ENCODE measurements around the gene NPC1.
"Not testable (repeated sequence)": the region's sequence is repeated elsewhere in the genome, so short reads cannot be mapped to it uniquely, and the experiment has no call there.

NPC1 gene

GRCh38 chr18:23618862-23619387, 32.6 kb upstream of the NPC1 start:
- TF ChIP-seq, protein P1, sequence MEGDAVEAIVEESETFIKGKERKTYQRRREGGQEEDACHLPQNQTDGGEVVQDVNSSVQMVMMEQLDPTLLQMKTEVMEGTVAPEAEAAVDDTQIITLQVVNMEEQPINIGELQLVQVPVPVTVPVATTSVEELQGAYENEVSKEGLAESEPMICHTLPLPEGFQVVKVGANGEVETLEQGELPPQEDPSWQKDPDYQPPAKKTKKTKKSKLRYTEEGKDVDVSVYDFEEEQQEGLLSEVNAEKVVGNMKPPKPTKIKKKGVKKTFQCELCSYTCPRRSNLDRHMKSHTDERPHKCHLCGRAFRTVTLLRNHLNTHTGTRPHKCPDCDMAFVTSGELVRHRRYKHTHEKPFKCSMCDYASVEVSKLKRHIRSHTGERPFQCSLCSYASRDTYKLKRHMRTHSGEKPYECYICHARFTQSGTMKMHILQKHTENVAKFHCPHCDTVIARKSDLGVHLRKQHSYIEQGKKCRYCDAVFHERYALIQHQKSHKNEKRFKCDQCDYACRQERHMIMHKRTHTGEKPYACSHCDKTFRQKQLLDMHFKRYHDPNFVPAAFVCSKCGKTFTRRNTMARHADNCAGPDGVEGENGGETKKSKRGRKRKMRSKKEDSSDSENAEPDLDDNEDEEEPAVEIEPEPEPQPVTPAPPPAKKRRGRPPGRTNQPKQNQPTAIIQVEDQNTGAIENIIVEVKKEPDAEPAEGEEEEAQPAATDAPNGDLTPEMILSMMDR (conservative IDR thresholded peaks at IDR 0.05; ENCODE audit: low read length): no peak
- H3K4me3 ChIP-seq (ENCODE audit: low read length): peak overlapping the region; percentile 56
- DNase-seq (ENCODE audit: low read depth): no peak

GRCh38 chr18:23617412-23618014, 31.2 kb upstream of the NPC1 start:
- no peak for DNase-seq (ENCODE audit: low read depth)
- TF ChIP-seq, protein P1 (conservative IDR thresholded peaks at IDR 0.05; ENCODE audit: low read length): no peak
- no peak overlapping the region for H3K4me3 ChIP-seq (ENCODE audit: low read length)

GRCh38 chr18:23616258-23616657, 30.0 kb upstream of the NPC1 start:
- TF ChIP-seq, protein P1 (conservative IDR thresholded peaks at IDR 0.05; ENCODE audit: low read length): no peak
- no peak overlapping the region for H3K4me3 ChIP-seq (ENCODE audit: low read length)
- no peak for DNase-seq (ENCODE audit: low read depth)

DNA sequence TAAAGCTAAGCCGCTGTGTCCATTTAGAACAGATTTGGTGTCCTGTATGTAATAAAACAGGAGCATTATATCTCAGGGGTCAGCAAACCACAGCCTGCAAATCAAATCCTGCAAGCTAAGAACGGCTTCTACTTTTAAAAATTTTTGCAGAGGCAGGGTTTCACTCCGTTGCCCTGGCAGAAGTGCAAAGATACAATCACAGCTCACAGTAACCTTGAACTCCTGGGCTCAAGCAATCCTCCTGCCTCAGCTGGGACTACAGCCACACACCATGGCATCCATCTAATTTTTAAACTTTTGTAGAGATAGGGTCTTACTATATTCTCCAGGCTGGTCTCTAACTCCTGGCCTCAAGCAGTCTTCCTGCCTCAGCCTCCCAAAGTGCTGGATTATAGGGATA, 28.6 kb upstream of the NPC1 start:
- DNase-seq (ENCODE audit: low read depth): no peak
- TF ChIP-seq, protein P1 (conservative IDR thresholded peaks at IDR 0.05; ENCODE audit: low read length): no peak
- no peak overlapping the region for H3K4me3 ChIP-seq (ENCODE audit: low read length)

DNA sequence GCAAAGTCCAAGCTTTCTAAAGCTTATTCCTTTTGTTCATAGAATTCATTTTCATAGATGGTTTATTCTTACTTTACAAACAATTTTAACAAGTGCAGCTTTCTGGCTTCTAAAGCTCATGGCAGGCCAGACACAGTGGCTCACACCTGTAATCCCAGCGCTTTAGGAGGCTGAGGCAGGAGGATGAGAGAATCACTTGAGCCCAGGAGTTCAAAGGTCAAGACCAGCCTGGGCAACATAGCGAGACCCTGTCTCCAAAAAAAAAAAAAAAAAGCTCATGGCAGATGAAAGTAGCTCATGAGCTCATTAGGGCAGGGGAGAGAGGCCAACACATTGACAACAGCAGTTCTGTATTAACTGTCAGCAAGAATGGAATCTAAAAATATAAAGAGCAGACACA, 28.1 kb upstream of the NPC1 start:
- DNase-seq (ENCODE audit: low read depth): no peak

DNA sequence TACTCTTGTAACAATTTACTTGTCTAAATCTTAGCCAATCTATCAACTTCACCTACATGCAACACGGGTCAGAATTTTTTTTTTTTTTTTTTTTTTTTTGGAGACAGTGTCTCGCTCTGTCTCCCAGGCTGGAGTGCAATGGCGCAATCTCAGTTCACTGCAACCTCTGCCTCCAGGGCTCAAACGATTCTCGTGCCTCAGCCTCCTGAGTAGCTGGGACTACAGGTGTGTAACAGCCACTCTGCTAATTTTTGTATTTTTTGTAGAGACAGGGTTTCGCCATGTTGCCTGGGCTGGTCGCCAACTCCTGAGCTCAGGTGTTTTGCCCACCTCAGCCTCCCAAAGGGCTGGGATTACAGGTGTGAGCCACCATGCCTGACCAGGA, 26.8 kb upstream of the NPC1 start:
- not testable (repeated sequence) for DNase-seq (ENCODE audit: low read depth); H3K4me3 ChIP-seq (ENCODE audit: low read length)

More for the DNA sequence above, 28.1 kb upstream of the NPC1 start:
- TF ChIP-seq, protein P1 (conservative IDR thresholded peaks at IDR 0.05; ENCODE audit: low read length): no peak
- H3K4me3 ChIP-seq (ENCODE audit: low read length): no peak overlapping the region

DNA sequence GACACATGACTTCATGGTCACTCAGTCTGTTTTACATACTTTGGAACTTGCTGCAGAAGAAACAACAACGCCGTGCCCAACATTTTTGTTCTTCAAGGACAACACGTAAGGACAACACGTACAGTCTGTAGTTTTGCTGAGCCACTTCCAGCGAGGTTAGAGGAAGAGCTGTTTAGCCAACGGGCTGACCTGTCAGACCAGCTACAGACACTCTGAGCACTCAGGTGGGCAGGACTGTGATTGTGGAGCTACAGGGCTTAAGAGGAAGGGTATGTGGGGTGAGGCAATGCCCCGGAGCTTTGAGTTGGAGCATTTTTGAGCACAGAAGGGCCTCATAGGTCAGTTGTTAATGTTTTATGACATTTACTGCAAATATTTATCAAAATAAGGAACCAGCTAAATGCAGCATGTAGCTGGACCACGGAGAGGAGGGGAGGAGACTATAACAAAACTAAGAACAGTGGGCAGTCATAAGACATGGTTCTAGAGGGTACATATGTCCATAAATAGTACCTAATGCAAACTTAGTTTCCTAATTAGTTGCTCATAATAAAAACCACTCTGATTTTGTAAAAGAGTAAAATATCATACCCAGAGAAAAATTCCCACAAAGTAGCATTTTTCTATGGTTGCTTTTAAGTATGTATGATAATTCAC, 26.3 kb upstream of the NPC1 start:
- TF ChIP-seq, protein P1 (conservative IDR thresholded peaks at IDR 0.05; ENCODE audit: low read length): no peak
- H3K4me3 ChIP-seq (ENCODE audit: low read length): no peak overlapping the region
- DNase-seq (ENCODE audit: low read depth): no peak
